B cell (primary cell): ENCODE data around the gene CYP26B1.

ENCODE experiments used
- CTCF ChIP-seq: fragments of 200-600 bp; IDR thresholded peaks from one replicate; pipeline ENCODE4 v1.8.0; 2022; ENCODE audit warnings: antibody characterized with exemption, mild to moderate bottlenecking
- EZH2 ChIP-seq: IDR thresholded peaks from 2 replicates; pipeline ENCODE4 v1.6.1; 2012; ENCODE audit warnings: borderline replicate concordance, low read depth, mild to moderate bottlenecking, moderate library complexity, low read length; ENCODE audit not compliant: insufficient read depth, poor library complexity, severe bottlenecking

- TF ChIP-seq CTCF, result no peak
- TF ChIP-seq EZH2, result no peak
These were observed 21.2 kb downstream of the CYP26B1 start for GRCh38 chr2:72126186-72127100.
